HL-60 (cell line): ENCODE measurements around the gene WWP2.
A peak's percentile ranks its signal among the peaks of the same experiment; 100 is the strongest.

Experiments
- DNase-seq, 2 experiments: peaks; one replicate each; pipeline ENCODE4 v3.0.0-alpha.2; 2010 to 2020; ENCODE audit warnings: low read depth in 1 of 2, low spot score in 1 of 2
- H3K27ac ChIP-seq: fragments of 250-450 bp; sonication (Bioruptor Pico); replicated peaks from 2 replicates; pipeline ENCODE4 v1.5.1; 2020; ENCODE audit warnings: mild to moderate bottlenecking, moderate library complexity
- H3K27me3 ChIP-seq: fragments of 250-450 bp; sonication (Bioruptor Pico); 2 replicates; pipeline ENCODE4 v1.5.1; 2021; ENCODE audit warnings: mild to moderate bottlenecking, moderate library complexity; ENCODE audit not compliant: insufficient read depth, poor library complexity, severe bottlenecking
- H3K4me3 ChIP-seq: replicated peaks from 2 replicates; pipeline ENCODE4 v1.5.1; 2011; ENCODE audit warnings: mild to moderate bottlenecking, control low read depth, low read length; ENCODE audit not compliant: insufficient read depth
- GABPA ChIP-seq: IDR thresholded peaks from 2 replicates; pipeline ENCODE4 v1.6.1; 2012; ENCODE audit warnings: low read depth
- POLR2AphosphoS5 ChIP-seq: IDR thresholded peaks from 2 replicates; pipeline ENCODE4 v1.6.1; 2012; ENCODE audit warnings: low read depth
- SPI1 ChIP-seq: IDR thresholded peaks from 2 replicates; pipeline ENCODE4 v1.6.1; 2012; ENCODE audit warnings: low read depth, mild to moderate bottlenecking, borderline replicate concordance
- TF ChIP-seq, protein P1 (sequence below): IDR thresholded peaks from one replicate; pipeline ENCODE4 v1.5.1; 2011; ENCODE audit warnings: low read length, control low read depth, inconsistent platforms; ENCODE audit not compliant: insufficient read depth
- TF ChIP-seq, protein P2 (sequence below): IDR thresholded peaks from 2 replicates; pipeline ENCODE4 v1.6.1; 2012; ENCODE audit warnings: low read depth; ENCODE audit not compliant: insufficient replicate concordance

Gene WWP2

DNA sequence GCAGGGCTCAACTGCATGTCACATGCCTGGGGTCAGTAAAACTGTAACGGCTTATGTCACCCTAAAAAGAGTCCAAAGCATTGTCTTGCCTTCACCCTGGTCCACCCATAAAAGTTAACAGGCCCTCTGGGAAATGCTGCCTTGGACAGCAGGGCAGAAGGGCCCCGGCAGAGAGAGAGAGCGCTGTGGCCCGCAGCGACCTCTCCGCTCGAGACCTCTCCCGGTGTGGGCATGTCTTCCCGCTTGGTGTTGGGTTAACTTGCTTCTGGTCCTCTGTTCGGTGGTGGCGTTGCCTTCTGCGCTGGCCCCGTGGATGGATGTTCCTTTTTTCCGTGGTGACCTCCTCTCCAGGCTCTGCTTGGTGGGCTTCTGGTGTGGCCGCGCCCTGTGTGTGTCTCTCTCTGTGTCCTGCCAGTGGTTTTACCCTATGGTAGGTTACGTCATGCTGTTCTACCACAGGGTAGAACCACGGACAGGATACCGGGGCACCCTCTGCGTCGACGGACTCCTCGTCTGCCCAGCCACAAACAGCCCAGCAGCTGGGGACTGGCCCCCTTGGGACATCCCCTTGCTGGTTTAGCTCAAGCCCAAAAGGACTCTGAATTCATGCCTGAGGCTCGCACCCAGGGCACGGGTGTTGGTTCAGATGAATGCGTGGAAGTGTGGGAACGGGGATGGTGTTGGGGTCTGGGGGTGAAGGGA lies 170.7 kb downstream of the WWP2 start:
- DNase-seq, result peak in 1 of 2 experiments; percentile 6
- Histone ChIP-seq H3K4me3 (no peak overlapping the region), H3K27me3 (no peaks in the 10 kb centered on the region)

DNA sequence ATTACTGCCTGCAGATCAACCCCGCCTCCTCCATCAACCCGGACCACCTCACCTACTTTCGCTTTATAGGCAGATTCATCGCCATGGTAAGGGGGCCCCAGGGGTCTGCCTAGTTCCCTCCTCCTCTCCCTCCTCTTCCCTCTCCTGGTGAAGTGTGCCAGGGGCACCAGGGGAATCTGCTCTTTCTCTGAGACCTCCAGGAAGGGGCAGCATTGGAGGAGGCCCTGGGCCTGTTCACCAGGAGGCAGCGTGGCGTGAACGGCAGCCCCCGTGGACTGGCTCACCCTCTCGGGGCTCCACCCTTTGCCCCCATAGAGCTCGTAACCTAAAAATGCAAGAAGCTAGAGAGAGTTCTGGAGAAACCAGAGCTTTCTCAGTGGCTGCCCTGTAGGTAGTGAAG lies 171.9 kb downstream of the WWP2 start:
- DNase-seq, result no peak
- Histone ChIP-seq H3K27me3 (no peaks in the 10 kb centered on the region), H3K4me3 (no peak overlapping the region), H3K27ac (no peak overlapping the region)
- TF ChIP-seq POLR2AphosphoS5 (no peak), SPI1 (no peak), GABPA (no peak)
- TF ChIP-seq, protein P1, sequence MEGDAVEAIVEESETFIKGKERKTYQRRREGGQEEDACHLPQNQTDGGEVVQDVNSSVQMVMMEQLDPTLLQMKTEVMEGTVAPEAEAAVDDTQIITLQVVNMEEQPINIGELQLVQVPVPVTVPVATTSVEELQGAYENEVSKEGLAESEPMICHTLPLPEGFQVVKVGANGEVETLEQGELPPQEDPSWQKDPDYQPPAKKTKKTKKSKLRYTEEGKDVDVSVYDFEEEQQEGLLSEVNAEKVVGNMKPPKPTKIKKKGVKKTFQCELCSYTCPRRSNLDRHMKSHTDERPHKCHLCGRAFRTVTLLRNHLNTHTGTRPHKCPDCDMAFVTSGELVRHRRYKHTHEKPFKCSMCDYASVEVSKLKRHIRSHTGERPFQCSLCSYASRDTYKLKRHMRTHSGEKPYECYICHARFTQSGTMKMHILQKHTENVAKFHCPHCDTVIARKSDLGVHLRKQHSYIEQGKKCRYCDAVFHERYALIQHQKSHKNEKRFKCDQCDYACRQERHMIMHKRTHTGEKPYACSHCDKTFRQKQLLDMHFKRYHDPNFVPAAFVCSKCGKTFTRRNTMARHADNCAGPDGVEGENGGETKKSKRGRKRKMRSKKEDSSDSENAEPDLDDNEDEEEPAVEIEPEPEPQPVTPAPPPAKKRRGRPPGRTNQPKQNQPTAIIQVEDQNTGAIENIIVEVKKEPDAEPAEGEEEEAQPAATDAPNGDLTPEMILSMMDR, result no peak
- TF ChIP-seq, protein P2, sequence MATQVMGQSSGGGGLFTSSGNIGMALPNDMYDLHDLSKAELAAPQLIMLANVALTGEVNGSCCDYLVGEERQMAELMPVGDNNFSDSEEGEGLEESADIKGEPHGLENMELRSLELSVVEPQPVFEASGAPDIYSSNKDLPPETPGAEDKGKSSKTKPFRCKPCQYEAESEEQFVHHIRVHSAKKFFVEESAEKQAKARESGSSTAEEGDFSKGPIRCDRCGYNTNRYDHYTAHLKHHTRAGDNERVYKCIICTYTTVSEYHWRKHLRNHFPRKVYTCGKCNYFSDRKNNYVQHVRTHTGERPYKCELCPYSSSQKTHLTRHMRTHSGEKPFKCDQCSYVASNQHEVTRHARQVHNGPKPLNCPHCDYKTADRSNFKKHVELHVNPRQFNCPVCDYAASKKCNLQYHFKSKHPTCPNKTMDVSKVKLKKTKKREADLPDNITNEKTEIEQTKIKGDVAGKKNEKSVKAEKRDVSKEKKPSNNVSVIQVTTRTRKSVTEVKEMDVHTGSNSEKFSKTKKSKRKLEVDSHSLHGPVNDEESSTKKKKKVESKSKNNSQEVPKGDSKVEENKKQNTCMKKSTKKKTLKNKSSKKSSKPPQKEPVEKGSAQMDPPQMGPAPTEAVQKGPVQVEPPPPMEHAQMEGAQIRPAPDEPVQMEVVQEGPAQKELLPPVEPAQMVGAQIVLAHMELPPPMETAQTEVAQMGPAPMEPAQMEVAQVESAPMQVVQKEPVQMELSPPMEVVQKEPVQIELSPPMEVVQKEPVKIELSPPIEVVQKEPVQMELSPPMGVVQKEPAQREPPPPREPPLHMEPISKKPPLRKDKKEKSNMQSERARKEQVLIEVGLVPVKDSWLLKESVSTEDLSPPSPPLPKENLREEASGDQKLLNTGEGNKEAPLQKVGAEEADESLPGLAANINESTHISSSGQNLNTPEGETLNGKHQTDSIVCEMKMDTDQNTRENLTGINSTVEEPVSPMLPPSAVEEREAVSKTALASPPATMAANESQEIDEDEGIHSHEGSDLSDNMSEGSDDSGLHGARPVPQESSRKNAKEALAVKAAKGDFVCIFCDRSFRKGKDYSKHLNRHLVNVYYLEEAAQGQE, result no peak

More for the DNA sequence above, 170.7 kb downstream of the WWP2 start:
- TF ChIP-seq, protein P1, result no peak
- TF ChIP-seq SPI1 (no peak), POLR2AphosphoS5 (no peak), GABPA (no peak)
- TF ChIP-seq, protein P2, result no peak
- no peak overlapping the region for H3K27ac ChIP-seq

DNA sequence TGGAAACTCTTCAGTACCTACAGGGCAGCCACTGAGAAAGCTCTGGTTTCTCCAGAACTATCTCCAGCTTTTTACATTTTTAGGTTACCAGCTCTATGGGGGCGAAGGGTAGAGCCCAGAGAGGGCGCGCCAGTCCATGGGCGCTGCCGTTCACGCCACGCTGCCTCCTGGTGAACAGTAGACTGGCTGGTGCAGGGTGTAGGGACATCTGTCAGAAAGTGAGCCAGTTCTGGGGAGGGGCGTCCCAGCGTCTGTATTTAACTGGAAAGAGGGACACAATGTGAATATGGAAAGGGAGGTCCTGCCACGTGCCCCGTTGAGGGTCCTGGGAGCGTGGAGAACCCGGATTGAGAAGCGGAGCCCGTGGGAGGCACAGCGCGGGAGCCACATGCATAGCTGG lies 172.6 kb downstream of the WWP2 start:
- Histone ChIP-seq H3K4me3 (no peak overlapping the region), H3K27ac (no peak overlapping the region), H3K27me3 (no peaks in the 10 kb centered on the region)
- TF ChIP-seq SPI1, result no peak
- TF ChIP-seq GABPA, result no peak
- TF ChIP-seq, protein P1, result no peak
- TF ChIP-seq, protein P2, result no peak
- no peak for TF ChIP-seq POLR2AphosphoS5
- DNase-seq, result no peak
